A673 (cell line): ENCODE measurements around the gene PPP2R5C. TPM values are rescaled to one million over a fixed set of nuclear protein-coding genes. Genes with fewer than 3 reads are reported as not detected.
"Not testable (repeated sequence)": the region's sequence is repeated elsewhere in the genome, so short reads cannot be mapped to it uniquely, and the experiment has no call there.

ENCODE experiments used
- BruUV-seq: library from RNA; stranded (reverse); fragments of 400-500 nt; replicated peaks from 2 replicates; lab custom pipeline; 2021; lab: Mats Ljungman, UMichigan
- CTCF ChIA-PET: fragments of 300-600 bp; sonication (Branson Sonifier 250); formaldehyde crosslinking; loops from one replicate; lab custom pipeline; 2022; ENCODE audit warnings: antibody characterized with exemption; lab: Charles Lee
- POLR2A ChIA-PET: fragments of 300-600 bp; sonication (Branson Sonifier 250); formaldehyde crosslinking; loops from one replicate; lab custom pipeline; 2022; ENCODE audit warnings: antibody characterized with exemption; ENCODE audit not compliant: low non-redundant PET; lab: Charles Lee
- DNase-seq: peaks from one replicate; pipeline ENCODE4 v3.0.0-alpha.2; 2015; ENCODE audit warnings: low spot score
- H3K27ac ChIP-seq: fragments of 200-600 bp; sonication (generic); 2 replicates; pipeline ENCODE4 v1.5.1; 2016; ENCODE audit warnings: mixed run types, low read depth, mild to moderate bottlenecking, mixed read lengths, antibody characterized with exemption, low read length; ENCODE audit not compliant: poor library complexity, severe bottlenecking
- H3K27me3 ChIP-seq: fragments of 200-600 bp; sonication (generic); replicated peaks from 2 replicates; pipeline ENCODE4 v1.6.1; 2017; ENCODE audit warnings: mixed run types, low read depth, mild to moderate bottlenecking, mixed read lengths, antibody characterized with exemption, low read length; ENCODE audit not compliant: insufficient read depth, poor library complexity
- H3K36me3 ChIP-seq: fragments of 200-600 bp; sonication (generic); 2 replicates; pipeline ENCODE4 v1.6.1; 2016; ENCODE audit warnings: mixed run types, mild to moderate bottlenecking, mixed read lengths, antibody characterized with exemption, low read length; ENCODE audit not compliant: insufficient read depth, poor library complexity, severe bottlenecking
- H3K4me1 ChIP-seq: fragments of 200-600 bp; sonication (generic); 2 replicates; pipeline ENCODE4 v1.6.1; 2017; ENCODE audit warnings: mixed run types, mild to moderate bottlenecking, mixed read lengths, antibody characterized with exemption, low read length; ENCODE audit not compliant: insufficient read depth, poor library complexity, severe bottlenecking
- H3K4me3 ChIP-seq: fragments of 200-600 bp; sonication (generic); 2 replicates; pipeline ENCODE4 v1.5.1; 2016; ENCODE audit warnings: low read depth, mixed run types, mild to moderate bottlenecking, mixed read lengths, low read length; ENCODE audit not compliant: poor library complexity, severe bottlenecking
- H3K9me3 ChIP-seq: fragments of 200-600 bp; sonication (generic); 2 replicates; pipeline ENCODE4 v1.6.1; 2016; ENCODE audit warnings: mixed run types, low read depth, mild to moderate bottlenecking, mixed read lengths, antibody characterized with exemption, low read length; ENCODE audit not compliant: poor library complexity, severe bottlenecking
- CTCF ChIP-seq: fragments of 300-800, 200-600 bp; sonication (generic); conservative IDR thresholded peaks from 2 replicates; pipeline ENCODE4 v1.5.1; 2017; ENCODE audit warnings: low read depth, mild to moderate bottlenecking, antibody characterized with exemption, low read length, moderate library complexity, mixed read lengths
- EZH2 ChIP-seq: fragments of 200-600 bp; sonication (generic); IDR thresholded peaks from 2 replicates; pipeline ENCODE4 v1.6.1; 2017; ENCODE audit warnings: borderline replicate concordance, low read depth, mild to moderate bottlenecking, mixed read lengths, antibody characterized with exemption, low read length; ENCODE audit not compliant: poor library complexity, severe bottlenecking
- intact Hi-C: fragments of 100-400 bp; cut with micrococcal nuclease; formaldehyde crosslinking; loops from one replicate; pipeline ENCODE4 v1.10.0; 2022; ENCODE audit not compliant: unreplicated experiment
- total RNA-seq: library from RNA; stranded (reverse); gene quantifications from 2 replicates; pipeline ENCODE4 v1.2.3, GENCODE V29; 2021

PPP2R5C gene
- total RNA-seq, 1 experiment from 2014 or later, result 113 TPM

DNA sequence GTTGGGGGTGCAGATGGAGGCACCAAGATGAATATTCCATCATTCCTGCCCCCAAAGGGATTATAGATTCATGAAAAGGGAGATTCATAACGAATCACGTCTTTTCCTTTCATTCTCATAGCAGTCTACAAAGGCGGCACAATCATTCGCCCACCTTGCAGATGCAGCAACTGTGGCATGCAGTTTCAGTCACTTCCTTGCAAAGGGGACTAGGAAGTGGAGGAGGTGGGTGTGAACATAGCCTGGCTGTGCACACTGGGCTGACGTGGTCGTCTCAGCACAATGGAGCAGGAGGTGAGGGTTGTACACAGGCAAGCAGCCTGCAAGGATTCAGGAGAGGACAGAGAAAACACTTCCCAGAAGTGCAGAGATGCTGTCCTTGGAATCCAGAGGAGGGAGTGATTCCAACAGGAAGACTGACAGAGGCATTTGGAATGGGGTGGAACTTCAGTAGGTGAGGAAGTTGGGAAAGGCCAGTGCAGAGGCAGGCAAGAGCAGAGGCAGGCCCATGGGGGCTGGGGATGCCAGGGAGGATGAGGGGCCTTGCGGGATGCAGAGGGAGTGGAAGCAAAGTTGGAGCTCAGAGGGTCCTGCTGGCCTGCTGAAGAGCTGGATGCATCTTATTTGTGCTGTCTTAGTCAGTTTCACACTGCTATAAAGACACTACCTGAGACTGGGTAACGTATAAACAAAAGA, 21.9 kb upstream of the PPP2R5C start:
- CTCF ChIA-PET, result no interaction called here
- DNase-seq, result no peak
- H3K36me3 ChIP-seq, result no peaks in the 10 kb centered on the region
- BruUV-seq, result no TSS peak
- TF ChIP-seq EZH2, result no peak
- no peak for TF ChIP-seq CTCF
- peaks cover 10% of the 10 kb centered on the region for H3K9me3 ChIP-seq
- H3K27me3 ChIP-seq, result no peaks in the 10 kb centered on the region
- POLR2A ChIA-PET, result no interaction called here
- no peak overlapping the region for H3K4me3 ChIP-seq
- intact Hi-C loops, result no loop called here
- H3K27ac ChIP-seq, result no peak overlapping the region
- H3K4me1 ChIP-seq, result no peaks in the 10 kb centered on the region

GRCh38 chr14:101740981-101741380, 20.5 kb upstream of the PPP2R5C start:
- DNase-seq, result no peak
- Histone ChIP-seq H3K4me1 (no peaks in the 10 kb centered on the region), H3K9me3 (peaks cover 10% of the 10 kb centered on the region), H3K27ac (no peak overlapping the region), H3K36me3 (no peaks in the 10 kb centered on the region), H3K4me3 (no peak overlapping the region), H3K27me3 (no peaks in the 10 kb centered on the region)
- no TSS peak for BruUV-seq
- intact Hi-C loops, result no loop called here
- TF ChIP-seq EZH2 (no peak), CTCF (no peak)
- ChIA-PET POLR2A (no interaction called here), CTCF (no interaction called here)

DNA sequence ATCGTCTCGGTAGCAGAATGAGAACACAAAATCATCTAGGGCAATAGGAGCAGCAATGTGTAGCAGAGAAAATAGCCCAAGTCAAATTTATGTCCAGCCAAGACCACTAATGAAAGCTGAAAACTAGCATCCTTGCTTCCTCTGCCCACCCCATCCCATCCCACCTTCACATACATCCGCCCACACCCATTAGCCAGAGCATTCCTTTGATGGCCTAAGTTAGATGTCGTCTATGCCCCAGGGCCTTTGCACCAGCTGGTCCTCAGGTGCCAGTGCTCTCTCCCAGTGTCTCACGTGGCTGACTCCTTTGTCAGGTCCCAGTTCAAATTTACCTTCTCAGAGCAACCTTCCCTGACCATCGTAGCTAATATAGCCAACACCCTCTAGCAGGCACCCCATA, 17.8 kb upstream of the PPP2R5C start:
- no peaks in the 10 kb centered on the region for H3K36me3 ChIP-seq
- H3K4me3 ChIP-seq, result no peak overlapping the region
- no peak for DNase-seq
- ChIA-PET CTCF (interaction anchor here (0.6 kb wide), 1 partner anchor 27 kb away, joined by 3 read pairs; no protein-coding TSS in a partner anchor), POLR2A (no interaction called here)
- TF ChIP-seq EZH2, result no peak
- no peak for TF ChIP-seq CTCF
- no peaks in the 10 kb centered on the region for H3K4me1 ChIP-seq
- H3K27me3 ChIP-seq, result no peaks in the 10 kb centered on the region
- no peak overlapping the region for H3K27ac ChIP-seq
- H3K9me3 ChIP-seq, result peaks cover 10% of the 10 kb centered on the region
- intact Hi-C loops, result no loop called here
- no TSS peak for BruUV-seq

GRCh38 chr14:101744382-101744781, 17.1 kb upstream of the PPP2R5C start:
- H3K4me1 ChIP-seq, DNase-seq, H3K36me3 ChIP-seq, POLR2A ChIA-PET, H3K27ac ChIP-seq, H3K27me3 ChIP-seq, intact Hi-C loops, H3K9me3 ChIP-seq, BruUV-seq, H3K4me3 ChIP-seq: not testable (repeated sequence)
- CTCF ChIA-PET, result interaction anchor here (0.6 kb wide), 1 partner anchor 26 kb away, joined by 3 read pairs; no protein-coding TSS in a partner anchor

- H3K27ac ChIP-seq, H3K4me3 ChIP-seq, BruUV-seq, H3K36me3 ChIP-seq, H3K9me3 ChIP-seq, DNase-seq, POLR2A ChIA-PET, H3K4me1 ChIP-seq, CTCF ChIA-PET, intact Hi-C loops: not testable (repeated sequence)
- peaks cover 25% of the 10 kb centered on the region for H3K27me3 ChIP-seq
Observed at GRCh38 chr14:101749756-101750155, 11.8 kb upstream of the PPP2R5C start.
